ENCODE data around the gene ANKS3.

GRCh38 chr16:4654964-4655590 lies 79.0 kb downstream of the ANKS3 start:
- TF ChIP-seq CREB1 (IDR thresholded peaks at IDR 0.05; ENCODE audit: low read depth): no peak
- no peak for TF ChIP-seq SMAD5 (IDR thresholded peaks at IDR 0.05; ENCODE audit: low read depth)
